TTC549 (cell line): ENCODE measurements around the gene KIAA1671.

Experiments
- FAIRE-seq: peaks from 2 replicates; lab custom pipeline; 2012; peaks lifted over from hg19 to GRCh38; lab: Jason Lieb, UNC

The KIAA1671 gene

GRCh38 chr22:25120093-25120561 is 167.6 kb downstream of the KIAA1671 start:
- FAIRE-seq: no peak

DNA sequence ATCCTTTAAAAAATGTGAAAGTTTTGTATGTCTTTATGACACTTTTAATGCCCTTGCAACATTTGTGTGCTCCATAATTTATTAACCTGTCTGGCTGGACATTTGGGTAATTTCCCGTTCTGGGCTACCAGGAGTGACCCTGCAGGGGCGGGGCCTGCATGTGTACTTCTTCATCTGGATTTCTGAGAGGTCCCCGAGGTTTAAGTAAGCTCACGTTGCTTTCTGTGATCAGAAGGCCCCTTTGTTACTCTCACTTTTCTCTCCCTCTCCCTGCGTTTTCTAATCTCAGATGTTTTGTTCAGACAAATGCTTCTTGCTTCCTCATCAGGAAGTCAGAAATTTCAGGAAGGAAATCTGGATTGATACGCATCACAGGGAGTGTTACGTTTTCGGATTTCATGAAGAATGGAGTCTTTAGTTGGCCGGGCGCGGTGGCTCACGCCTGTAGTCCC is 168.3 kb downstream of the KIAA1671 start:
- no peak for FAIRE-seq

DNA sequence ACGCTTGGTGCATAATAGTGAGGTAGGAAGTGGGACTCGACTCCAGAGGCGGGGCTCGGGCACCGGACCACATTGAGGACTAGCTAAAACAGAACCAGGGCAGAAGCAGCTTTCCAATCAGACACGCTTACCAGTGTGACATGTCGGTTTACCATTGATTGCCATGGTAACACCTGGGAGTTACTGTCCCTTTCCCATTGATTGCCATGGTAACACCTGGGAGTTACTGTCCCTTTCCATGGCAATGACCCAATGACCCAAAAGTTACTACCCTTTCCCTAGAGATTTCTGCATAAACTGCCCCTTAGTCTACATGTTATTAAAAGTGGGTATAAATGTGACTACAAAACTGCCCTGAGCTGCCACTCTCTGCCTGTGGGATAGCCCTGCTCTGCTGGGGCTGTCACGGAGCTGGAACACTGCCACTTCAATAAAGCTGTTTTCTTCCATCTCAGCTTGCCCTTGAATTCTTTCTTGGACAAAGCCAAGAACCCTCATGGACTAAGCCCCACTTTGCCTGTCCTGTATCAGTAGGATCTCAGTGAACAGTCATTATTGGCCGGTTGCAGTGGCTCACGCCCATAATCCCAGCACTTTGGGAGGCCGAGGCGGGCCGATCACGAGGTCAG is 169.7 kb downstream of the KIAA1671 start:
- no peak for FAIRE-seq

DNA sequence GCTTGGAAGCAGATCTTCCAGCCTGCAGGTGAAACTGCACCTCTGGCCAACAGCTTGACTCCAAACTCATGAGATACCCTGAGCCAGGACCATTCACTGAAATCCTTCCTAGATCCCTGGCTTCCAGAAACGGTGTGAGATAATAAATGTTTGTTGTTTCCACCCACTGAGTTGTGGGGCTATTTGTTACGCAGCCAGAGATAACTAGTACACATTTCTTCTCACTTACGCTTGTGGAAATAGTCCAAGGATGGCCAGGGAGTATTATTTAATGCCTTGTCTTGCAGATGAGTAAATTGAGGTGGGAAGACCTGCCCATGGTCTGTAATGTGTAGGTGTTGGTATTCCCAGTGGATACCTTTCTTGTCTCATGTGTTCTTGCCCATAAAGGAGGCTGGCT is 171.2 kb downstream of the KIAA1671 start:
- no peak for FAIRE-seq

GRCh38 chr22:25125693-25126357 is 173.3 kb downstream of the KIAA1671 start:
- FAIRE-seq: no peak

- no peak for FAIRE-seq
These were observed 174.0 kb downstream of the KIAA1671 start for GRCh38 chr22:25126510-25126909.

- FAIRE-seq: no peak
These were observed 174.8 kb downstream of the KIAA1671 start for GRCh38 chr22:25127318-25127717.

GRCh38 chr22:25130462-25130861 is 177.9 kb downstream of the KIAA1671 start:
- no peak for FAIRE-seq

GRCh38 chr22:25131198-25131887 is 178.8 kb downstream of the KIAA1671 start:
- FAIRE-seq: no peak

DNA sequence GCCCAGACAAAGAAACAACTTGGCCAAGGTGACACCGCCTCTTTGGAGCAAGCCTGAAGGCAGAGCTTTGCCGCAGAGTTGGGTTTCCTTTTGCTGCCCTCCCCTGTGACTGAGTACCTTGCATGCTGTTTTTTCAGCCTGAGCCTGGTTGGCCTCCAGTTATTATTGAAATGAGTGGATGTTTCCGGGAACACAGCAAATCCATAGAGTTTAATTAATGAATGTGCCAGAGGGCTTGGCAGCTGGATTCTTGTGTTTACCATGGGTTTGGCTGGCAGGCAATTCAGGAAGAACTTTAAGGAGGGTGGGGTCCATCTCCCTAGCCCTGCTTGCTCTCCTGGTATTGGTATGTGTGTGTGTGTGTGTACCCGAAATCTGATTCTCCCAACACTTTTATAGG is 181.5 kb downstream of the KIAA1671 start:
- FAIRE-seq: no peak

DNA sequence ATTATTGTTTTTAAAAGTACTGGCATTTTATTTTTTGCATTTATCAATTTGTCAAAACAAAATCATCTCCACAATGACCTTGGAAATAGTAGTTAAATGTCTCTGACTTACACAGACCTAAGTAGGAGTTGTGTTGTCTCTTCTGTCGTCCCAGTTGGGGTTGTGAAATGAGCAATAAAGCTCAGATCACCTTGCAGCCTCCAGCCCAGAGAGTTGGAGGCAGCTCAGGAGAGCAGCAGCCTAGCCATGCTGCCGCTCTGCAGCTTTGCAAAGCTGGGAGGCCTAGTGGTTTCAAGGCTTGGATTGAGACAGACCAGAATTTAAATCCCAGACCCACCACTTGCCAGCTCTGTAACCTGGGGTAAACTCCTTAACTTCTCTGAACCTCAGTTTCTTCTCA is 181.9 kb downstream of the KIAA1671 start:
- FAIRE-seq: no peak

GRCh38 chr22:25136953-25137576 is 184.5 kb downstream of the KIAA1671 start:
- no peak for FAIRE-seq

DNA sequence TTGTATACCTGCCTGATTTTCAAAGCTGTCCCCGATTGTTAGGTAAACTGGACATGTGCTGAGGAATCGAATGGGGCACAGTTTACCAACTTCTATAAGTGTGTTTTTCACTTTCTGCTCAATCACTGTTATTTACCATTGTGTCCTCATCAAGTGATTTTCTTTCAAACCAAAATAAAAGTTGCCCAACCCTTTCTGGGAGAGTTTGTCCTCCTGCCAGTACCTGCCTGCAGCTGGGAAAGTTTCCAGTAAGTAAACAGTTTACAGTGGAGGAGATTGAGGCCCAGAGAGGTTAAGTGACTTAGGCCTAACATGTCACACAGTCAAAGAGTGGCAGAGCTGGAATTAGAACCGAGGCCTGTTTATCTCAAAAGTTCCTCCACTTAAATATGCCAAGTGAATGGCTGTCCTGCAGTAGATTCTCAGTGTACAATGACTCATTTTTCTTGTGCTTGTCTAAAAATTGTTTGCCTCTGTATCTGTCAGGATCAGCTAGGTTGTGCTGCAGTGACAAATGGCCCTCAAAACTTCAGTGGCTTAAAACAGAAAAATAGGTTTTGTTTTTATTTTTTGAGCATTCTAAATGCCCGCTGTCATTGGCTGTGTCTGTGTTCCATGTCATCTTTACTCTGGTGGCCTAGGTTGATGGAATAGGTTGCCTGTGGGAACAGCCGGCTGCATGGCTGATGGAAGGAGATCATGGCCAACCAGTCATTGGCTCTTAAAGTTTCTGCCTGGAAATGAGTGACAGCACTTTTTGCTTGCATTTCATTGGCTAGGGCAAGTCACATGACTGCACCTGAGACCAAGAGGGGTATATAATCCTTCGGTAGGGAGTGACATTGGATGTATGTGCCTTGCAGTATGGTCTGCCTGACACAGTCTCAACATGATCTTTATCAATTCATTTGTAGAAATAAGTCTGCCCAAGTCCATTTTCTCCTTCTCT is 185.3 kb downstream of the KIAA1671 start:
- no peak for FAIRE-seq

DNA sequence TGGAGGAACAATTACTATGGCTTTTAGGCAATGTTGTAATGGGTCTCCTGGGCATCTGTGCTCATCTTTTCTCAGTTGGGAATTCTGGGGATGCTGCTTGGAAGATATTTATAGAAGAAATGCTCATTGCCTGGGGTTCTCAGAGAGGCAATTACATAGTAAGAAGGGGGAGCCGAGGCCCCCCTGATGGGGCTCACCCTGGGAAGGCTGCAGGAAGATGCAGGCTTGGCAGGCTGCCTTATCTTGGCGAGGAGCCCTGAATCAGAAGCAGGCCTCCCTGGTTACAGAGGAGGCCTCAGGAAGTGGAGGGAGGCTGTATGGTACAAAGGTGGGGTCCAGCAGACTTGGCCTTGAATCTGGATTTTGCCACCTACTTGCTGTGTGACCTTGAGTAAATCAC is 186.5 kb downstream of the KIAA1671 start:
- no peak for FAIRE-seq

GRCh38 chr22:25142102-25142501 is 189.6 kb downstream of the KIAA1671 start:
- no peak for FAIRE-seq

GRCh38 chr22:25143156-25144076 is 190.9 kb downstream of the KIAA1671 start:
- no peak for FAIRE-seq

- FAIRE-seq: no peak
These were observed 192.0 kb downstream of the KIAA1671 start for GRCh38 chr22:25144522-25144921.

- FAIRE-seq: no peak
These were observed 193.8 kb downstream of the KIAA1671 start for GRCh38 chr22:25146307-25146706.

- FAIRE-seq: no peak
These were observed 194.6 kb downstream of the KIAA1671 start for GRCh38 chr22:25146906-25147641.

GRCh38 chr22:25147642-25147928 is 195.1 kb downstream of the KIAA1671 start:
- FAIRE-seq: no peak
